Nephron (organoid): ENCODE data around the gene TMEM47.

ENCODE experiments used
- H3K27ac Mint-ChIP-seq, 3 experiments: 2 replicates each; pipeline ENCODE4 v1.8.0; 2020; ENCODE audit warnings: mixed read lengths in 3 of 3, mild to moderate bottlenecking in 2 of 3, moderate library complexity in 1 of 3
- H3K27me3 Mint-ChIP-seq: 2 replicates; pipeline ENCODE4 v1.8.0; 2021; ENCODE audit warnings: low read depth, mild to moderate bottlenecking, moderate library complexity, mixed read lengths
- H3K36me3 Mint-ChIP-seq: 2 replicates; pipeline ENCODE4 v1.8.0; 2020; ENCODE audit warnings: low read depth, mixed read lengths
- H3K4me1 Mint-ChIP-seq: 2 replicates; pipeline ENCODE4 v1.8.0; 2020; ENCODE audit warnings: mixed read lengths
- H3K4me3 Mint-ChIP-seq, 3 experiments: 2 replicates each; pipeline ENCODE4 v1.8.0; 2020; ENCODE audit warnings: mild to moderate bottlenecking in 3 of 3, mixed read lengths in 3 of 3, moderate library complexity in 2 of 3
- H3K9me3 Mint-ChIP-seq: 2 replicates; pipeline ENCODE4 v1.8.0; 2020; ENCODE audit warnings: mixed read lengths
- TF ChIP-seq, protein P1 (sequence below), 3 experiments: fragments of 200-600 bp; sonication (generic); IDR thresholded peaks; one replicate each; pipeline ENCODE4 v1.5.0; 2021; ENCODE audit warnings: antibody characterized with exemption in 3 of 3; ENCODE audit not compliant: unreplicated experiment in 3 of 3

TMEM47 gene

DNA sequence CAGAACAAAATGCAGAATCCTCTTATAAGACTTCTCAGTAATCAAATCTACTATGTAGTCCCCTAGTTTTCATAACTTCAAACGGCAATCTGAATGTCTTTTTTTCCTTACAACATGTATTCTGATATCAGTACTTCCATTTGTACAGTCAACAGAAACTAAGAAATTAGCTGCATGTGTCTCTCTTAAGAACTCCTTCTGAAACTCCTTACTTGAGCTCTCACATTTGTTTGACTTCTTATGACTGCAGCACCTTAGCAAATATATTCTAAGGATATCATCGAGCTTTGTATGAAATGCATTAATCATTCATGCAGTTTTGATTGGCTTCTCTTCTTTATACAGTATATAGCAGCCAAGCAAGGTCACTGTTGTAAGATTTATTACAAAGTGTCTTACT is 77.0 kb downstream of the TMEM47 start:
- H3K9me3 Mint-ChIP-seq = no peaks in the 10 kb centered on the region
- peaks cover 9% of the 10 kb centered on the region for H3K4me1 Mint-ChIP-seq
- H3K36me3 Mint-ChIP-seq = no peaks in the 10 kb centered on the region
- H3K27ac Mint-ChIP-seq = no peak overlapping the region
- TF ChIP-seq, protein P1, sequence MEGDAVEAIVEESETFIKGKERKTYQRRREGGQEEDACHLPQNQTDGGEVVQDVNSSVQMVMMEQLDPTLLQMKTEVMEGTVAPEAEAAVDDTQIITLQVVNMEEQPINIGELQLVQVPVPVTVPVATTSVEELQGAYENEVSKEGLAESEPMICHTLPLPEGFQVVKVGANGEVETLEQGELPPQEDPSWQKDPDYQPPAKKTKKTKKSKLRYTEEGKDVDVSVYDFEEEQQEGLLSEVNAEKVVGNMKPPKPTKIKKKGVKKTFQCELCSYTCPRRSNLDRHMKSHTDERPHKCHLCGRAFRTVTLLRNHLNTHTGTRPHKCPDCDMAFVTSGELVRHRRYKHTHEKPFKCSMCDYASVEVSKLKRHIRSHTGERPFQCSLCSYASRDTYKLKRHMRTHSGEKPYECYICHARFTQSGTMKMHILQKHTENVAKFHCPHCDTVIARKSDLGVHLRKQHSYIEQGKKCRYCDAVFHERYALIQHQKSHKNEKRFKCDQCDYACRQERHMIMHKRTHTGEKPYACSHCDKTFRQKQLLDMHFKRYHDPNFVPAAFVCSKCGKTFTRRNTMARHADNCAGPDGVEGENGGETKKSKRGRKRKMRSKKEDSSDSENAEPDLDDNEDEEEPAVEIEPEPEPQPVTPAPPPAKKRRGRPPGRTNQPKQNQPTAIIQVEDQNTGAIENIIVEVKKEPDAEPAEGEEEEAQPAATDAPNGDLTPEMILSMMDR (IDR thresholded peaks at IDR 0.05; ENCODE audit: unreplicated experiment in 3 of 3) = no peak
- no peak overlapping the region for H3K4me3 Mint-ChIP-seq
- no peaks in the 10 kb centered on the region for H3K27me3 Mint-ChIP-seq

DNA sequence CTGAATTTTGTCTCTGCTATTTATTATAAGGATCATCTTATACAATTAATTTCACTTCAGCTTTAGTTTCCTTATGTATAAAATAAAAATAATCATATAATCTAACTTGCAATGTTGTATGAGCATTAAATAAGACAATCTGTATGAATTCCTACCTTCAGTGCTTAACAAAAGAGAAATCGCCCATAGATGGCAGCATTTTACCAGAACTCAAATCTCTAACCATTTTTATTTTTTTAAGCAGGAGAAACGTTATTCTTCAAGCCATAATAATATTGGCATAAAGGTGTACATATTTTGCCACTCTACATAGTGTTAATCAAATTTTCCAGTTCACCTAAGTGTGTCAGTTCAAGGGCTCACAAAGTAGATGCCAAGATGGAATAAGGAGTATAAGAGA is 78.8 kb downstream of the TMEM47 start:
- peaks cover 9% of the 10 kb centered on the region for H3K4me1 Mint-ChIP-seq
- TF ChIP-seq, protein P1 (IDR thresholded peaks at IDR 0.05; ENCODE audit: unreplicated experiment in 3 of 3) = peak; percentile 54 to 75 (median 56)

More for the DNA sequence above, 78.8 kb downstream of the TMEM47 start:
- Mint-ChIP-seq H3K36me3 (no peaks in the 10 kb centered on the region), H3K9me3 (no peaks in the 10 kb centered on the region), H3K27ac (no peak overlapping the region), H3K4me3 (no peak overlapping the region), H3K27me3 (no peaks in the 10 kb centered on the region)
